PFSK-1 (cell line): ENCODE measurements around the gene DCTPP1.

Experiments used
- FOXP2 ChIP-seq: optimal IDR thresholded peaks from 2 replicates; pipeline ENCODE3; 2011; ENCODE audit warnings: borderline replicate concordance, control low read depth, inconsistent platforms; ENCODE audit not compliant: insufficient read depth; ENCODE audit errors: extremely low read length, extremely low read depth
- POLR2AphosphoS5 ChIP-seq: IDR thresholded peaks from 2 replicates; pipeline ENCODE4 v1.6.1; 2012; ENCODE audit warnings: low read depth, mild to moderate bottlenecking, control low read depth, low read length, moderate library complexity

GRCh38 chr16:30437511-30438046, 7.7 kb upstream of the DCTPP1 start:
- TF ChIP-seq POLR2AphosphoS5 (no peak), FOXP2 (no peak)
